Upper lobe of left lung (tissue), 4 donors: Measurements from ENCODE around the gene SGCA.

Experiments
- CTCF ChIP-seq, 6 experiments: fragments of 450-650 bp in 4 of 6; fragments of 200-600 bp in 2 of 6; sonication (generic) in 2 of 6; IDR thresholded peaks; one replicate each; pipeline ENCODE4 v1.5.1; 2016 to 2019; ENCODE audit warnings: antibody characterized with exemption in 6 of 6
- POLR2A ChIP-seq, 4 donors: fragments of 450-650 bp; IDR thresholded peaks; one replicate each; pipeline ENCODE4 v1.5.1; 2016 to 2017; ENCODE audit warnings: antibody characterized with exemption in 4 of 4, mild to moderate bottlenecking in 2 of 4
- POLR2AphosphoS5 ChIP-seq, 2 donors: sonication (generic); formaldehyde crosslinking; IDR thresholded peaks; one replicate each; pipeline ENCODE4 v1.5.1; 2017; ENCODE audit warnings: antibody characterized with exemption in 2 of 2

GRCh38 chr17:50200457-50201275, 34.9 kb downstream of the SGCA start:
- TF ChIP-seq CTCF (IDR thresholded peaks at IDR 0.05) (peak; percentile 99 to 100 (median 100)), POLR2AphosphoS5 (IDR thresholded peaks at IDR 0.05) (peak in 1 of 2 donors; percentile 18), POLR2A (IDR thresholded peaks at IDR 0.05) (no peak)
